HG03103 (cell line): Measurements from ENCODE around the gene TRIM66.

Source experiments
- ATAC-seq: cut with Tn5 transposase; IDR thresholded peaks from one replicate; pipeline ENCODE4 v1.9.1; 2021; ENCODE audit warnings: low read depth; ENCODE audit not compliant: unreplicated experiment

Gene TRIM66

DNA sequence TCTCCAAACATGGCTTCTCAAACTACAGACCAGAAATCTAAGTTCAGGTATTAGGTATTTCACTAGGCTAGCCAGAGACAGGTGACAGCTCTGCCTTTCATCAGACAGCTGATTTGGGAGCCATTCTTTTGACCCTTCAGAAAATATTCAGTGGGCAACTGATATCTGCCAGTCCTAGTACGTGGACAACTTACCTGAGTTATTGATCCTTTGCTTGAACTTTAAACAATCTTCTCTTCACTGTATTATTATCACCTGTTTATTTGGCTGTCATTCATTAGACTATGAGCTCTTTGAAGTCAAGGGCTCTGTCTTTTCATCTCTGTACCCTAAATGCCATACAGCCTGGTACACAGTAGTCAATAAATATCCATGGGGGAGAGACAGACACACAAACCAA, 17.2 kb downstream of the TRIM66 start:
- no peak for ATAC-seq

- no peak for ATAC-seq
These were observed 21.3 kb downstream of the TRIM66 start for GRCh38 chr11:8661001-8661795.

GRCh38 chr11:8658321-8659057, 24.0 kb downstream of the TRIM66 start:
- ATAC-seq, result no peak

GRCh38 chr11:8656291-8656690, 26.2 kb downstream of the TRIM66 start:
- no peak for ATAC-seq

- no peak for ATAC-seq
These were observed 28.0 kb downstream of the TRIM66 start for GRCh38 chr11:8654503-8654902.

- ATAC-seq, result no peak
These were observed 30.3 kb downstream of the TRIM66 start for GRCh38 chr11:8652140-8652539.

- ATAC-seq, result no peak
These were observed 32.0 kb downstream of the TRIM66 start for GRCh38 chr11:8650401-8650990.

GRCh38 chr11:8649361-8649760, 33.1 kb downstream of the TRIM66 start:
- ATAC-seq, result no peak

- ATAC-seq, result no peak
These were observed 35.6 kb downstream of the TRIM66 start for GRCh38 chr11:8646873-8647272.

- ATAC-seq, result no peak
These were observed 40.1 kb downstream of the TRIM66 start for GRCh38 chr11:8642196-8642841.

GRCh38 chr11:8641332-8641731, 41.1 kb downstream of the TRIM66 start:
- ATAC-seq, result no peak

DNA sequence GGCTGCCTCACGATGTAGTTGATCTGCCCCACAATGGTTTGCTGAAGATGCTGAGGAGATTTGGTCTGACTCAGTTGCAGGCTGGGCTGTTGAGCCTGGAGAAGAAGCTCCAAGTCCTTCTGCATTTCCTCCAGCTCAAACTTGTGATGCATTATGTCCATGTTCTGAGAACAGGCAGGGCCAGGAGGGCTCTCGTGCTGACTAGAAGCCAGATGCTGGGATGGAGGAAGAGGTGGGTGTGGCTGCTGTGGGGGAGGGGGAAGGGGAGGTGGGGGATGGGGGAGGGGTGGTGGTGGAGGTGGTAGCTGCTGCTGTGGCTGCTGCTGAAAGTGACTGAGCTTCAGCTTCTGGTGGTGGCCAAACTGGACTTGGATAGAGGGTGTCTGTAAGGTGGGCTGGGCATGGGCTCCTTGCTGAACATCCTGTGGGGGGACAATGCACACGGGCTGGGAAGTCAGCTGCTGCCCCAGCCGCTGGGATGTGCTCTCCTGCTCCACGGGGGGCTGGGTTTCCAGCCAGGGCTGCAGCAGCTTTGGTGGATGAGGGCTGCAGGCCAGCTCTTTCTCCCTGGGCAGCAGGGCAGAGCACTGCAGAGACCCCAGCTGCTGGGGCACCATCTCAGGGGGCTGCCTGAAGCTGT, 42.1 kb downstream of the TRIM66 start:
- no peak for ATAC-seq

DNA sequence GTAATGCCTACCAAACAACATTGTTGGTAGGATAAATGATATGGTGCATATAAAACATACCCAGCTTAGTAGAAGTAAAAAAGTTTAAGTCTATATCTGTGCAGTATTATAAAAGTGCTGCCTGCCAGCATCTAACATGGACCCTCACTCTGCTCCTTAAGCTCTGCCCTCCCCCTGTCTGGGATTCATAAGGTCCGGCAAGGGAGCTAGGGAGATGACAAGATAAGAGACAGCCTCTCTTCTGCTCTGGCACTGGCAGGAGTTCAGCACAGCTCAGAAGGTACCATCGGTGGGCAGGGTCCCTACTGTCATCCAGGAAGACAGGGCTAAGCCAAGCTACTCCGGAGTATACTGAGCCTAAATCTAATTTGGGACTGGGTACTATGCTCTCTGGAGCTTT, 42.8 kb downstream of the TRIM66 start:
- no peak for ATAC-seq

- no peak for ATAC-seq
These were observed 44.2 kb downstream of the TRIM66 start for GRCh38 chr11:8638300-8638699.

- no peak for ATAC-seq
These were observed 46.3 kb downstream of the TRIM66 start for GRCh38 chr11:8636127-8636526.

- no peak for ATAC-seq
These were observed 48.0 kb downstream of the TRIM66 start for GRCh38 chr11:8634498-8634897.

GRCh38 chr11:8631395-8632118, 50.9 kb downstream of the TRIM66 start:
- ATAC-seq, result no peak

DNA sequence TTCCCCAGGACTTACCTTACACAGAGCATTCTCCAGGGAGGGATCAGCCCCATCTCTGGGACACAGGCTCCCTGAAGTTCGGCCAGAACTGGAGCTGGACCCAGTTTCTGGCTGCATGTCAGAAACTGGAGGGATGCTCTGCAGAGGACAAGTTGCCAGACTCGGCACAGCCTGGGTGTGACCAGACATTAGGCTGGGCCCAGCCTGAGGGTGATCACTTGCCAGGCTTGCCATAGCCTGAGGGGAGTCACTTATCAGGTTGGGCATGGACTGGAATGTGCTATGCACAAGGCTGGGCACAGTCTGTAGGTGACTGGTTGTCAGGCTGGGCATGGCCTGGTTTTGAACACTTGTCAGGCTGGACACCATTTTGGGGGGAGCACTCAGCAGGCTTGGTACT, 57.8 kb downstream of the TRIM66 start:
- no peak for ATAC-seq

DNA sequence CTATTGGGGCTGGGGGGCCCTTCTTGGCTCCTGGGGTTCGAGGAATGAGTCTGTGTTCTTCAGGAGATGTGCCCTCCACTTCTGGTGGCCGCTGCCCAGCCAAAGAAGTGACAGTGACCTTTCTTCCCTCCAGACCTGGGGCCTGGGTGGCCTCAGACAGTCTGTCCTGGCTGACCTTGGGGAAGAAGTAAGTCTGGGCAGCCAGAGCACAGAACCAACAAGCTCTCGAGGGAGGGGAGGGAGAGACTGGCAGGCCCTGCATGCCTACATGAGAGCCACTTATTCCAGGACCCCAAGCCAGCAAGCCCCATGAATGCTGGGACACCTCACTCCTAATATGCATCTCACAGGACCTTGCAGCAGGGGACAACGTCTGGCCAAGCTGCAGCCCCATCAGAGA, 61.3 kb downstream of the TRIM66 start:
- ATAC-seq, result no peak

GRCh38 chr11:8617063-8617462, 65.4 kb downstream of the TRIM66 start:
- ATAC-seq, result no peak
